ENCODE measurements around the gene WDR77. TPM values are rescaled to one million over a fixed set of nuclear protein-coding genes. Genes with fewer than 3 reads are reported as not detected.

WDR77 gene
- total RNA-seq, 1 experiment from 2014 or later, result 62.1 TPM

DNA sequence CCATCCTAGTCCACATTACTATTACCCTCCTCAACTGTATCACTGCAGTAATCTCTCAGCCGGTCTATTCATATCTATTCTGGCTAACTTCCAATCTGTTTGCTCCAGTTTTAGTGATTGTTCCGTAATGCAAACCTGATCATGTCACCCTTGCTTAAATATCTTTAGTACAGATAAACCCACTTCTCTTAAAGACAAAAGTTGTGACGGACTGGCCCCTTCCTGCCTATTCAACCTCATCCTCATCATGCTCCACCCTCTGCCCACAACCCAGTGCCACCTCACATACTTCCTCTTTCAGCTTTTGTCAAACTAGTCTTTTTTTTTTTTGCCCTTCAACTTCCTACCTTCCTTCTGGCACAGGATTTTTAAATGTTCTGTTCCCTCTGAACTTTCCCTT, 22.0 kb upstream of the WDR77 start:
- DNase-seq (no peak), ATAC-seq (no peak)
- no peaks in the 10 kb centered on the region for H4K20me1 ChIP-seq (ENCODE audit: low read length)
- no peak overlapping the region for H3K9ac ChIP-seq (ENCODE audit: low read length)
- H2AFZ ChIP-seq (ENCODE audit: low read length), result no peak overlapping the region
- TF ChIP-seq EZH2 (IDR thresholded peaks at IDR 0.05; ENCODE audit: low read length, unreplicated experiment) (no peak), EZH2phosphoT487 (IDR thresholded peaks at IDR 0.05; ENCODE audit: borderline replicate concordance, low read length) (no peak)
- TF ChIP-seq, protein P1, sequence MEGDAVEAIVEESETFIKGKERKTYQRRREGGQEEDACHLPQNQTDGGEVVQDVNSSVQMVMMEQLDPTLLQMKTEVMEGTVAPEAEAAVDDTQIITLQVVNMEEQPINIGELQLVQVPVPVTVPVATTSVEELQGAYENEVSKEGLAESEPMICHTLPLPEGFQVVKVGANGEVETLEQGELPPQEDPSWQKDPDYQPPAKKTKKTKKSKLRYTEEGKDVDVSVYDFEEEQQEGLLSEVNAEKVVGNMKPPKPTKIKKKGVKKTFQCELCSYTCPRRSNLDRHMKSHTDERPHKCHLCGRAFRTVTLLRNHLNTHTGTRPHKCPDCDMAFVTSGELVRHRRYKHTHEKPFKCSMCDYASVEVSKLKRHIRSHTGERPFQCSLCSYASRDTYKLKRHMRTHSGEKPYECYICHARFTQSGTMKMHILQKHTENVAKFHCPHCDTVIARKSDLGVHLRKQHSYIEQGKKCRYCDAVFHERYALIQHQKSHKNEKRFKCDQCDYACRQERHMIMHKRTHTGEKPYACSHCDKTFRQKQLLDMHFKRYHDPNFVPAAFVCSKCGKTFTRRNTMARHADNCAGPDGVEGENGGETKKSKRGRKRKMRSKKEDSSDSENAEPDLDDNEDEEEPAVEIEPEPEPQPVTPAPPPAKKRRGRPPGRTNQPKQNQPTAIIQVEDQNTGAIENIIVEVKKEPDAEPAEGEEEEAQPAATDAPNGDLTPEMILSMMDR (conservative IDR thresholded peaks at IDR 0.05; ENCODE audit: low read depth, low read length), result no peak
- H3K4me2 ChIP-seq (ENCODE audit: low read length), result no peak overlapping the region
- no peak overlapping the region for H3K27ac ChIP-seq (ENCODE audit: low read length)
- no peaks in the 10 kb centered on the region for H3K79me2 ChIP-seq (ENCODE audit: low read length)
- H3K9me3 ChIP-seq (ENCODE audit: low read length), result no peaks in the 10 kb centered on the region
- ChIA-PET POLR2A (ENCODE audit: unreplicated experiment) (no interaction called here), CTCF (no interaction called here)
- no TSS peak for BruUV-seq (replicated peaks)
- no peaks in the 10 kb centered on the region for H3K4me1 ChIP-seq (ENCODE audit: insufficient read depth, low read length)
- no peaks in the 10 kb centered on the region for H3F3A ChIP-seq (ENCODE audit: low read length, unreplicated experiment)
- no peaks in the 10 kb centered on the region for H3K9me2 ChIP-seq (replicated peaks; ENCODE audit: low read length)
- H3K4me3 ChIP-seq (ENCODE audit: low read length), result no peak overlapping the region
- intact Hi-C loops (cut with micrococcal nuclease), result no loop called here
- H3K36me3 ChIP-seq (ENCODE audit: low read depth, low read length), result peaks cover 15% of the 10 kb centered on the region
- no peaks in the 10 kb centered on the region for H3K27me3 ChIP-seq (ENCODE audit: low read length)

- no TSS peak for BruUV-seq (replicated peaks)
- no peak for ATAC-seq
- no peak for TF ChIP-seq EZH2 (IDR thresholded peaks at IDR 0.05; ENCODE audit: low read length, unreplicated experiment)
- TF ChIP-seq EZH2phosphoT487 (IDR thresholded peaks at IDR 0.05; ENCODE audit: borderline replicate concordance, low read length), result no peak
- TF ChIP-seq, protein P1 (conservative IDR thresholded peaks at IDR 0.05; ENCODE audit: low read depth, low read length), result no peak
- H3K9me2 ChIP-seq (replicated peaks; ENCODE audit: low read length), result no peaks in the 10 kb centered on the region
- intact Hi-C loops (cut with micrococcal nuclease), result no loop called here
- no peak overlapping the region for H3K4me3 ChIP-seq (ENCODE audit: low read length)
- no peak for DNase-seq
- ChIA-PET CTCF (no interaction called here), POLR2A (ENCODE audit: unreplicated experiment) (no interaction called here)
- no peak overlapping the region for H3K9ac ChIP-seq (ENCODE audit: low read length)
- H3K4me2 ChIP-seq (ENCODE audit: low read length), result no peak overlapping the region
- H3K9me3 ChIP-seq (ENCODE audit: low read length), result no peaks in the 10 kb centered on the region
- no peaks in the 10 kb centered on the region for H3K79me2 ChIP-seq (ENCODE audit: low read length)
- H3K36me3 ChIP-seq (ENCODE audit: low read depth, low read length), result peaks cover 15% of the 10 kb centered on the region
- no peaks in the 10 kb centered on the region for H3K27me3 ChIP-seq (ENCODE audit: low read length)
- H4K20me1 ChIP-seq (ENCODE audit: low read length), result no peaks in the 10 kb centered on the region
- H3K27ac ChIP-seq (ENCODE audit: low read length), result no peak overlapping the region
- no peaks in the 10 kb centered on the region for H3K4me1 ChIP-seq (ENCODE audit: insufficient read depth, low read length)
- H2AFZ ChIP-seq (ENCODE audit: low read length), result no peak overlapping the region
- H3F3A ChIP-seq (ENCODE audit: low read length, unreplicated experiment), result no peaks in the 10 kb centered on the region
These were observed 21.5 kb upstream of the WDR77 start for GRCh38 chr1:111470596-111470995.

- Histone ChIP-seq H3K27me3 (ENCODE audit: low read length) (no peaks in the 10 kb centered on the region), H2AFZ (ENCODE audit: low read length) (no peak overlapping the region), H3K4me3 (ENCODE audit: low read length) (no peak overlapping the region), H3K9ac (ENCODE audit: low read length) (no peak overlapping the region), H3K4me2 (ENCODE audit: low read length) (no peak overlapping the region), H3K27ac (ENCODE audit: low read length) (no peak overlapping the region), H3K9me2 (replicated peaks; ENCODE audit: low read length) (no peaks in the 10 kb centered on the region), H3F3A (ENCODE audit: low read length, unreplicated experiment) (no peaks in the 10 kb centered on the region), H3K9me3 (ENCODE audit: low read length) (no peaks in the 10 kb centered on the region), H3K36me3 (ENCODE audit: low read depth, low read length) (peaks cover 15% of the 10 kb centered on the region), H3K79me2 (ENCODE audit: low read length) (no peaks in the 10 kb centered on the region), H4K20me1 (ENCODE audit: low read length) (no peaks in the 10 kb centered on the region), H3K4me1 (ENCODE audit: insufficient read depth, low read length) (no peaks in the 10 kb centered on the region)
- ATAC-seq (no peak), DNase-seq (no peak)
- no TSS peak for BruUV-seq (replicated peaks)
- POLR2A ChIA-PET (ENCODE audit: unreplicated experiment), result no interaction called here
- CTCF ChIA-PET, result interaction anchor here (1.0 kb wide), 1 partner anchor 12 kb away, joined by 3 read pairs; no protein-coding TSS in a partner anchor
- no peak for TF ChIP-seq EZH2phosphoT487 (IDR thresholded peaks at IDR 0.05; ENCODE audit: borderline replicate concordance, low read length)
- no peak for TF ChIP-seq EZH2 (IDR thresholded peaks at IDR 0.05; ENCODE audit: low read length, unreplicated experiment)
- TF ChIP-seq, protein P1 (conservative IDR thresholded peaks at IDR 0.05; ENCODE audit: low read depth, low read length), result no peak
- intact Hi-C loops (cut with micrococcal nuclease), result no loop called here
These were observed 20.5 kb upstream of the WDR77 start for GRCh38 chr1:111469539-111469938.

All from PC-3 (cell line).